ENCODE measurements around the gene CHL1. TPM values are rescaled to one million over a fixed set of nuclear protein-coding genes. Genes with fewer than 3 reads are reported as not detected.

Gene CHL1
- total RNA-seq, 4 donors from 2014 or later, result 1.6 to 61.1 (median 5.3) TPM

DNA sequence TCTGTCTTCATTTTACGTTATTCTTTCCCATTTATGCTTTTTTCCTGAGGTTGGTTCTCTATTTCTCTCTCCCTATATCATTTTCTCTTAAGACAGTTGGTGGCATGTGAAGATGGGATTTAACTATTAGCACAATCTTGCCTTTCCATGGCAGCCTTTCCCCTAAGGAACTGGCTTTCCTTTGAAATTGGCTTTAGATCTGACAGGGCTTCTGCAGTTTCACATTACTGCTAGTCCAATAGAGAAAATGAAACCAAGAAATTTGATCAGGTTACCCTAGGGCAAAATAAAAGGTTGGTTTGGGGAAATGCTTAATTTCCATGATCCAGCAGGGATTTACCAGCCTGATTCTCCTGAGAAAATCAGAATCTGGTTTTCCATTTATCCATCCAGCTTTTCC lies 22.7 kb upstream of the CHL1 start:
- H3K4me3 ChIP-seq, result no peak overlapping the region
- peaks cover 0 to 3% (median 0%) of the 10 kb centered on the region in 4 donors for H3K9me3 ChIP-seq
- no peaks in the 10 kb centered on the region for H3K27me3 ChIP-seq
- no peak overlapping the region for H3K27ac ChIP-seq
- no peak for DNase-seq
- H3K4me1 ChIP-seq, result no peaks in the 10 kb centered on the region
- no peaks in the 10 kb centered on the region for H3K36me3 ChIP-seq
- TF ChIP-seq, protein P1, sequence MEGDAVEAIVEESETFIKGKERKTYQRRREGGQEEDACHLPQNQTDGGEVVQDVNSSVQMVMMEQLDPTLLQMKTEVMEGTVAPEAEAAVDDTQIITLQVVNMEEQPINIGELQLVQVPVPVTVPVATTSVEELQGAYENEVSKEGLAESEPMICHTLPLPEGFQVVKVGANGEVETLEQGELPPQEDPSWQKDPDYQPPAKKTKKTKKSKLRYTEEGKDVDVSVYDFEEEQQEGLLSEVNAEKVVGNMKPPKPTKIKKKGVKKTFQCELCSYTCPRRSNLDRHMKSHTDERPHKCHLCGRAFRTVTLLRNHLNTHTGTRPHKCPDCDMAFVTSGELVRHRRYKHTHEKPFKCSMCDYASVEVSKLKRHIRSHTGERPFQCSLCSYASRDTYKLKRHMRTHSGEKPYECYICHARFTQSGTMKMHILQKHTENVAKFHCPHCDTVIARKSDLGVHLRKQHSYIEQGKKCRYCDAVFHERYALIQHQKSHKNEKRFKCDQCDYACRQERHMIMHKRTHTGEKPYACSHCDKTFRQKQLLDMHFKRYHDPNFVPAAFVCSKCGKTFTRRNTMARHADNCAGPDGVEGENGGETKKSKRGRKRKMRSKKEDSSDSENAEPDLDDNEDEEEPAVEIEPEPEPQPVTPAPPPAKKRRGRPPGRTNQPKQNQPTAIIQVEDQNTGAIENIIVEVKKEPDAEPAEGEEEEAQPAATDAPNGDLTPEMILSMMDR (IDR thresholded peaks at IDR 0.05), result no peak
- no peak for TF ChIP-seq POLR2A (IDR thresholded peaks at IDR 0.05)

DNA sequence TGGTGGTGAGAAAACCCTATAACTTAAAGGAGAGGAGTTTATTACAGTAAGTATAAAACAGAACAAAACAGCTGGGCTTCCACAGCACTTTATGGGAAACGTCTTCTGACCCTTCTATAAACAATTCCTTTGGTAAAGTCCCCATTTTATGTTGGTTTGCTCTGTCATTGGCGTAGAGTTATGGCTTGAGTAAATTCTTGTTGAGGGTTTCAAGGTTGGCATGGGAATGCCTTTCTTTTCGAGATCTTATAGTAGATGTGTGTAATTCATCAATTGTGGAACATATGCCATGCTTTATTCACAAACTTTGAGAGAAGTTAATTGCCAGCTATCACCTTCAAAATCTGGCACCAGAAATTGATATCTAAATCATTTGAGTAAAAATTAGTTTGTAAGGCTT lies 11.6 kb upstream of the CHL1 start:
- Histone ChIP-seq H3K36me3 (no peaks in the 10 kb centered on the region), H3K27ac (no peak overlapping the region), H3K4me1 (no peaks in the 10 kb centered on the region), H3K9me3 (no peaks in the 10 kb centered on the region), H3K27me3 (no peaks in the 10 kb centered on the region), H3K4me3 (no peak overlapping the region)
- no peak for DNase-seq
- TF ChIP-seq POLR2A (IDR thresholded peaks at IDR 0.05), result no peak
- TF ChIP-seq, protein P1 (IDR thresholded peaks at IDR 0.05), result no peak

DNA sequence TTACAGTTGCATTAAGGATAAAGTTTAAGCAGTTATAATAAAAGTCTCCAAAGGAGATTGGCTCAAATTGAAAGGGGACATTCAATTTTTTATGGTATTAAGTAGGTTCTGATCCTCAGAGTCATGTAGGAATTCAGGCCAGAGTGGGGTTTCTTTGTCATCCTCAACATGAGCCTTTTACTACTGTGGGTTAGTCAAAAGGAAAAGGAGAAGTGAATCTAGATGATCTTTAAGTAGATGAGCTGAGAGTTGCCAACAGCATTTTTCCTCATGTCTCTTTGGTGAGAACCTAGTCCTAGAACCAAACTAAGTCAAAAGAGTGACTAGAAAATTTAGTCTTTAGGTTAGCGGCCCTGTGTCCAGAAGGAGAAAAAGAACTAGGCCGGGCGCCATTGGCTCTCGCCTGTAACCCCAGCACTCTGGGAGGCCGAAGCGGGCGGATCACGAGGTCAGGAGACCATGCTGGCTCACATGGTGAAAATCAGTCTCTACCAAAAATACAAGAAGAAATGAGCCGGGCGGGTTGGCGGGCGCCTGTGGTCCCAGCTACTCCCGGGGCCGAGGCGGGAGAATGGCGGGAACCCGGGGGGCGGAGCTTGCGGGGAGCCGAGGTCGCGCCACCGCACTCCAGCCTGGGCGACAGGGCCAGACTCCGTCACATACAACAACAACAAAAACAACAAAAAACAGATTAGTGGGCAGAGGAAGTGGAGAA lies 4.2 kb upstream of the CHL1 start:
- no peak for DNase-seq
- Histone ChIP-seq H3K4me1 (peaks cover 0 to 7% (median 0%) of the 10 kb centered on the region in 4 donors), H3K9me3 (no peaks in the 10 kb centered on the region), H3K36me3 (no peaks in the 10 kb centered on the region), H3K4me3 (no peak overlapping the region), H3K27ac (peak overlapping the region in 1 of 4 donors; percentile 34), H3K27me3 (peaks cover 0 to 6% of the 10 kb centered on the region in 2 donors)
- TF ChIP-seq POLR2A (IDR thresholded peaks at IDR 0.05), result no peak
- TF ChIP-seq, protein P1 (IDR thresholded peaks at IDR 0.05), result no peak

DNA sequence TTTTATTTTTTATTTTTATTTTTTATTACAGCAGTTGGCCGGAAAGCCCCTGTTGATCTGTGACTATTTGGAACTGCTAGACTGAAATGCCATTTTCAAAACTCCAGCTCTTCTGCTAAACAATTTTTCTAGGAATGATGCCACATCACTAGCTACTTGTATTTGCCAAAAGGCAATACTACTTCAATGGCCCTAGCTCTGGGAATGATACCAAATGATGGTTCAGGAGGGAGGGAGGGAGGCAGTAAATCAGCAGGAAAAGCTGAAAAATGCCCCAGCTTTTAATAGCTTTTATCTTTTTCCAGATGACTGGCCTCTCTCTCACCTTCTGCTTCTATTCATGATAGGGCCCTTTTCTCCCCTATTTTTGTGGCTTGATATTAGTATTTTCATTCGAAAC lies 2.6 kb upstream of the CHL1 start:
- Histone ChIP-seq H3K27me3 (peaks cover 0 to 15% of the 10 kb centered on the region in 2 donors), H3K27ac (no peak overlapping the region), H3K4me3 (no peak overlapping the region), H3K4me1 (peaks cover 0 to 17% (median 0%) of the 10 kb centered on the region in 4 donors), H3K9me3 (no peaks in the 10 kb centered on the region), H3K36me3 (no peaks in the 10 kb centered on the region)
- TF ChIP-seq POLR2A (IDR thresholded peaks at IDR 0.05), result no peak
- TF ChIP-seq, protein P1 (IDR thresholded peaks at IDR 0.05), result no peak
- no peak for DNase-seq

DNA sequence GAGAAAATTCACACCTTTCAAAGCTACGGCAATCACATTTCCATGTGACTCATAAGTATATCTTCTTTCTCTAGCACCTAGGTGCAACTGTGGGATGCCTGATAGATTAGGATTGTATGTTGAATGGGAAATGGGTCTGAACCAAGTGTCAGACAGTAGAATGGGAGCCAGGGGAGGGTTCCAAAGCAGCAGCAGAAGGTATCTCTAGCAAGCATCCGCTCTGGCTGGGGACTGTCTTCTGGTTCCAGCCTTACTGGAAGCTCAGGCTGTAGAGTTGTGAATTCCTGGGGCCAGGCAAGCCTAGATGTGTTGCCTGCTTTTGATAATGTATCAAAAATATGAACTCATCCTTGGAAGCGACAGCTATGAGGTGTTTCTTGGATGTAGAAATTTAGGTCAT lies 2.1 kb upstream of the CHL1 start:
- Histone ChIP-seq H3K4me3 (no peak overlapping the region), H3K36me3 (no peaks in the 10 kb centered on the region), H3K9me3 (no peaks in the 10 kb centered on the region), H3K27me3 (peaks cover 0 to 15% of the 10 kb centered on the region in 2 donors), H3K4me1 (peaks cover 0 to 17% (median 0%) of the 10 kb centered on the region in 4 donors), H3K27ac (no peak overlapping the region)
- DNase-seq, result no peak
- TF ChIP-seq POLR2A (IDR thresholded peaks at IDR 0.05), result no peak
- TF ChIP-seq, protein P1 (IDR thresholded peaks at IDR 0.05), result no peak

All from Peyer's patch (tissue), 4 donors.